ENCODE data around the gene SCRT2. TPM values are rescaled to one million over a fixed set of nuclear protein-coding genes. Genes with fewer than 3 reads are reported as not detected.

Gene SCRT2
- total and polyA plus RNA-seq, 4 donors, result not detected

DNA sequence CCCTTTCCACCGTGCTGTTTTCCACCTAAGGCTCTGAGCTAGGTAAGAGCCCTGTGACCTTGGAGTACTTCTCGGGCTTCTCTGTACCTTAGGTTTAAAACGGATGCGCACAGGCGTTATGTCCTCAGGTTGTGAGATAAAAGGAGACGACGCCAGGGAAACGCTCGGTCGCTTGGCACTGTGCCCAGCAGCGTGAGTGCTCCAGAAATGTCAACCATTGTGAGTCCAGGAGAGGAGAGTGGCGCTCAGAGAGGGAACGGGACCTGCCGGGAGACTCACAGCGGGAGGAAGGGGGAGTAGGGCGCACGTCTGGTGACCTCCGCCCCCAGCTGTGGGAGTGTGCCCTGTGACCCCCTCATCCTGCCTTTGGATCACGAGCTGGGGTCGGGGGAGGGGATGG, 33.8 kb upstream of the SCRT2 start:
- DNase-seq (ENCODE audit: low spot score), result peak; percentile 73
- 17% methylated on average over 20 of the region's 20 CpGs for WGBS

DNA sequence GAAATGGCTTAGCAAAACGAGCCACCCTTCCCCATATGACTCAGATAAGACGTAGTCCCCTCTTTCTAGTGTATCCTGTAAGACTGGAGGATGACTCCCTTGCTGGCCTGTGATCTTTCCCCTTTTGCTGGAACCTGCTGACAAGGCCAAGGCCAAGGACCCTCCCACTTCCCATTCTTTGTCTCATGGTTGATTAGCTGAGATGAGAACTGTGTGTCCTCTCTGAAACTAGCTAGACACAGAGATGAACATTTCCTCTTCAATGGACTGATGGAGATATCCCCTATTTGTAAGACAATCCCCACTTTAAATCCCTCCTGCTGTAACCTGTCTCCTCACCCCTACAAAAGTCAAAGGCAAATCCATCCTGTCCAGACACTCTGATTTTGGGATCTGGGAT, 33.4 kb upstream of the SCRT2 start:
- Histone ChIP-seq H3K27ac (ENCODE audit: low read depth in 1 of 2, low read length in 2 of 2) (no peak overlapping the region), H3K27me3 (ENCODE audit: control insufficient read depth in 4 of 4, insufficient read depth in 4 of 4, low read length in 3 of 4) (peaks cover 0 to 5% (median 3%) of the 10 kb centered on the region in 4 donors), H3K4me1 (ENCODE audit: control insufficient read depth in 4 of 4, insufficient read depth in 4 of 4, low read length in 3 of 4) (peaks cover 0 to 3% (median under 1%) of the 10 kb centered on the region in 4 donors), H3K36me3 (ENCODE audit: control insufficient read depth in 4 of 4, insufficient read depth in 3 of 4, low read depth in 1 of 4, low read length in 3 of 4) (no peaks in the 10 kb centered on the region), H3K4me3 (ENCODE audit: low read depth in 1 of 3, low read length in 3 of 3) (no peak overlapping the region), H3K9ac (ENCODE audit: low read depth in 1 of 2, low read length in 2 of 2) (no peak overlapping the region), H3K9me3 (ENCODE audit: control insufficient read depth in 4 of 4, low read length in 3 of 4) (peaks cover 0 to 2% (median under 1%) of the 10 kb centered on the region in 4 donors)
- TF ChIP-seq GABPA (IDR thresholded peaks at IDR 0.05 in 1 of 2, conservative IDR thresholded peaks at IDR 0.05 in 1 of 2) (no peak), TAF1 (conservative IDR thresholded peaks at IDR 0.05) (no peak), RXRA (IDR thresholded peaks at IDR 0.05) (no peak), HNF4A (conservative IDR thresholded peaks at IDR 0.05) (no peak), YY1 (IDR thresholded peaks at IDR 0.05) (no peak), FOXA2 (IDR thresholded peaks at IDR 0.05) (no peak), NR2F2 (IDR thresholded peaks at IDR 0.05) (no peak), EGR1 (IDR thresholded peaks at IDR 0.05; ENCODE audit: low read depth in 2 of 2) (no peak), FOXA1 (IDR thresholded peaks at IDR 0.05) (no peak), RAD21 (IDR thresholded peaks at IDR 0.05) (no peak), HNF4G (IDR thresholded peaks at IDR 0.05) (no peak), SP1 (IDR thresholded peaks at IDR 0.05) (no peak), JUND (IDR thresholded peaks at IDR 0.05) (no peak)
- TF ChIP-seq, protein P1, sequence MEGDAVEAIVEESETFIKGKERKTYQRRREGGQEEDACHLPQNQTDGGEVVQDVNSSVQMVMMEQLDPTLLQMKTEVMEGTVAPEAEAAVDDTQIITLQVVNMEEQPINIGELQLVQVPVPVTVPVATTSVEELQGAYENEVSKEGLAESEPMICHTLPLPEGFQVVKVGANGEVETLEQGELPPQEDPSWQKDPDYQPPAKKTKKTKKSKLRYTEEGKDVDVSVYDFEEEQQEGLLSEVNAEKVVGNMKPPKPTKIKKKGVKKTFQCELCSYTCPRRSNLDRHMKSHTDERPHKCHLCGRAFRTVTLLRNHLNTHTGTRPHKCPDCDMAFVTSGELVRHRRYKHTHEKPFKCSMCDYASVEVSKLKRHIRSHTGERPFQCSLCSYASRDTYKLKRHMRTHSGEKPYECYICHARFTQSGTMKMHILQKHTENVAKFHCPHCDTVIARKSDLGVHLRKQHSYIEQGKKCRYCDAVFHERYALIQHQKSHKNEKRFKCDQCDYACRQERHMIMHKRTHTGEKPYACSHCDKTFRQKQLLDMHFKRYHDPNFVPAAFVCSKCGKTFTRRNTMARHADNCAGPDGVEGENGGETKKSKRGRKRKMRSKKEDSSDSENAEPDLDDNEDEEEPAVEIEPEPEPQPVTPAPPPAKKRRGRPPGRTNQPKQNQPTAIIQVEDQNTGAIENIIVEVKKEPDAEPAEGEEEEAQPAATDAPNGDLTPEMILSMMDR (IDR thresholded peaks at IDR 0.05; ENCODE audit: low read depth, low read length, missing input control), result no peak
- TF ChIP-seq, protein P2, sequence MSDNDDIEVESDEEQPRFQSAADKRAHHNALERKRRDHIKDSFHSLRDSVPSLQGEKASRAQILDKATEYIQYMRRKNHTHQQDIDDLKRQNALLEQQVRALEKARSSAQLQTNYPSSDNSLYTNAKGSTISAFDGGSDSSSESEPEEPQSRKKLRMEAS (IDR thresholded peaks at IDR 0.05), result no peak
- TF ChIP-seq, protein P3, sequence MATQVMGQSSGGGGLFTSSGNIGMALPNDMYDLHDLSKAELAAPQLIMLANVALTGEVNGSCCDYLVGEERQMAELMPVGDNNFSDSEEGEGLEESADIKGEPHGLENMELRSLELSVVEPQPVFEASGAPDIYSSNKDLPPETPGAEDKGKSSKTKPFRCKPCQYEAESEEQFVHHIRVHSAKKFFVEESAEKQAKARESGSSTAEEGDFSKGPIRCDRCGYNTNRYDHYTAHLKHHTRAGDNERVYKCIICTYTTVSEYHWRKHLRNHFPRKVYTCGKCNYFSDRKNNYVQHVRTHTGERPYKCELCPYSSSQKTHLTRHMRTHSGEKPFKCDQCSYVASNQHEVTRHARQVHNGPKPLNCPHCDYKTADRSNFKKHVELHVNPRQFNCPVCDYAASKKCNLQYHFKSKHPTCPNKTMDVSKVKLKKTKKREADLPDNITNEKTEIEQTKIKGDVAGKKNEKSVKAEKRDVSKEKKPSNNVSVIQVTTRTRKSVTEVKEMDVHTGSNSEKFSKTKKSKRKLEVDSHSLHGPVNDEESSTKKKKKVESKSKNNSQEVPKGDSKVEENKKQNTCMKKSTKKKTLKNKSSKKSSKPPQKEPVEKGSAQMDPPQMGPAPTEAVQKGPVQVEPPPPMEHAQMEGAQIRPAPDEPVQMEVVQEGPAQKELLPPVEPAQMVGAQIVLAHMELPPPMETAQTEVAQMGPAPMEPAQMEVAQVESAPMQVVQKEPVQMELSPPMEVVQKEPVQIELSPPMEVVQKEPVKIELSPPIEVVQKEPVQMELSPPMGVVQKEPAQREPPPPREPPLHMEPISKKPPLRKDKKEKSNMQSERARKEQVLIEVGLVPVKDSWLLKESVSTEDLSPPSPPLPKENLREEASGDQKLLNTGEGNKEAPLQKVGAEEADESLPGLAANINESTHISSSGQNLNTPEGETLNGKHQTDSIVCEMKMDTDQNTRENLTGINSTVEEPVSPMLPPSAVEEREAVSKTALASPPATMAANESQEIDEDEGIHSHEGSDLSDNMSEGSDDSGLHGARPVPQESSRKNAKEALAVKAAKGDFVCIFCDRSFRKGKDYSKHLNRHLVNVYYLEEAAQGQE (IDR thresholded peaks at IDR 0.05), result no peak
- TF ChIP-seq, protein P4, sequence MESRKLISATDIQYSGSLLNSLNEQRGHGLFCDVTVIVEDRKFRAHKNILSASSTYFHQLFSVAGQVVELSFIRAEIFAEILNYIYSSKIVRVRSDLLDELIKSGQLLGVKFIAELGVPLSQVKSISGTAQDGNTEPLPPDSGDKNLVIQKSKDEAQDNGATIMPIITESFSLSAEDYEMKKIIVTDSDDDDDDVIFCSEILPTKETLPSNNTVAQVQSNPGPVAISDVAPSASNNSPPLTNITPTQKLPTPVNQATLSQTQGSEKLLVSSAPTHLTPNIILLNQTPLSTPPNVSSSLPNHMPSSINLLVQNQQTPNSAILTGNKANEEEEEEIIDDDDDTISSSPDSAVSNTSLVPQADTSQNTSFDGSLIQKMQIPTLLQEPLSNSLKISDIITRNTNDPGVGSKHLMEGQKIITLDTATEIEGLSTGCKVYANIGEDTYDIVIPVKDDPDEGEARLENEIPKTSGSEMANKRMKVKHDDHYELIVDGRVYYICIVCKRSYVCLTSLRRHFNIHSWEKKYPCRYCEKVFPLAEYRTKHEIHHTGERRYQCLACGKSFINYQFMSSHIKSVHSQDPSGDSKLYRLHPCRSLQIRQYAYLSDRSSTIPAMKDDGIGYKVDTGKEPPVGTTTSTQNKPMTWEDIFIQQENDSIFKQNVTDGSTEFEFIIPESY (IDR thresholded peaks at IDR 0.05), result no peak
- TF ChIP-seq, protein P5, sequence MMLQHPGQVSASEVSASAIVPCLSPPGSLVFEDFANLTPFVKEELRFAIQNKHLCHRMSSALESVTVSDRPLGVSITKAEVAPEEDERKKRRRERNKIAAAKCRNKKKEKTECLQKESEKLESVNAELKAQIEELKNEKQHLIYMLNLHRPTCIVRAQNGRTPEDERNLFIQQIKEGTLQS (IDR thresholded peaks at IDR 0.05), result no peak
- 78% methylated on average over 2 of the region's 2 CpGs for WGBS
- DNase-seq (ENCODE audit: low spot score), result no peak

More for the DNA sequence above, 33.8 kb upstream of the SCRT2 start:
- Histone ChIP-seq H3K27me3 (ENCODE audit: control insufficient read depth in 4 of 4, insufficient read depth in 4 of 4, low read length in 3 of 4) (peaks cover 0 to 5% (median 3%) of the 10 kb centered on the region in 4 donors), H3K4me3 (ENCODE audit: low read depth in 1 of 3, low read length in 3 of 3) (no peak overlapping the region), H3K9ac (ENCODE audit: low read depth in 1 of 2, low read length in 2 of 2) (no peak overlapping the region), H3K9me3 (ENCODE audit: control insufficient read depth in 4 of 4, low read length in 3 of 4) (peaks cover 0 to 4% (median 2%) of the 10 kb centered on the region in 4 donors), H3K4me1 (ENCODE audit: control insufficient read depth in 4 of 4, insufficient read depth in 4 of 4, low read length in 3 of 4) (peaks cover 0 to 3% (median under 1%) of the 10 kb centered on the region in 4 donors), H3K27ac (ENCODE audit: low read depth in 1 of 2, low read length in 2 of 2) (no peak overlapping the region), H3K36me3 (ENCODE audit: control insufficient read depth in 4 of 4, insufficient read depth in 3 of 4, low read depth in 1 of 4, low read length in 3 of 4) (no peaks in the 10 kb centered on the region)
- TF ChIP-seq, protein P4 (IDR thresholded peaks at IDR 0.05), result no peak
- TF ChIP-seq, protein P2 (IDR thresholded peaks at IDR 0.05), result no peak
- no peak for TF ChIP-seq YY1 (IDR thresholded peaks at IDR 0.05)

Measured in liver (tissue), 9 donors.